Measurements from ENCODE around the gene LGR6.

DNA sequence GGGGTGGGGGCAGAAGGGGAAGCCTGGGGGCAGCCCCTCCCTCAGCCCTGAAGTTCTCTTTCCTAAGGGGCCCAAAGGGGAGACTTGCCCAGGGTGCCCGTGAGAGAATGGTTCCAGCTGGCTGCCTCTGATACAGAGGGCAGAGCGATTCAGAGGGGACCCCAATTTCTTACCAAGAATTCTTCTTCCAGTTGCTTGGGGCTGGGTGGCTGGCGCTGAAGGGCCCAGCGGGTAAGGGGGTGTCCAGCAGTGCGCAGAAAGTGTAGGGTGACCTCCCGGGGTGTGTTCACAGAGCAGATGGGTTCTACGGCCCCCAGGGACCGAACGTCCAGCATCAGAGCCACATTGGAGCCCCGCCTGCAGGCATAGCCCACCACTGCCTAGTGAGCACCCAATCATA, 35.7 kb upstream of the LGR6 start:
- TF ChIP-seq, protein P1, sequence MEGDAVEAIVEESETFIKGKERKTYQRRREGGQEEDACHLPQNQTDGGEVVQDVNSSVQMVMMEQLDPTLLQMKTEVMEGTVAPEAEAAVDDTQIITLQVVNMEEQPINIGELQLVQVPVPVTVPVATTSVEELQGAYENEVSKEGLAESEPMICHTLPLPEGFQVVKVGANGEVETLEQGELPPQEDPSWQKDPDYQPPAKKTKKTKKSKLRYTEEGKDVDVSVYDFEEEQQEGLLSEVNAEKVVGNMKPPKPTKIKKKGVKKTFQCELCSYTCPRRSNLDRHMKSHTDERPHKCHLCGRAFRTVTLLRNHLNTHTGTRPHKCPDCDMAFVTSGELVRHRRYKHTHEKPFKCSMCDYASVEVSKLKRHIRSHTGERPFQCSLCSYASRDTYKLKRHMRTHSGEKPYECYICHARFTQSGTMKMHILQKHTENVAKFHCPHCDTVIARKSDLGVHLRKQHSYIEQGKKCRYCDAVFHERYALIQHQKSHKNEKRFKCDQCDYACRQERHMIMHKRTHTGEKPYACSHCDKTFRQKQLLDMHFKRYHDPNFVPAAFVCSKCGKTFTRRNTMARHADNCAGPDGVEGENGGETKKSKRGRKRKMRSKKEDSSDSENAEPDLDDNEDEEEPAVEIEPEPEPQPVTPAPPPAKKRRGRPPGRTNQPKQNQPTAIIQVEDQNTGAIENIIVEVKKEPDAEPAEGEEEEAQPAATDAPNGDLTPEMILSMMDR (conservative IDR thresholded peaks at IDR 0.05; ENCODE audit: low read depth, low read length): no peak
- TF ChIP-seq MAFK (IDR thresholded peaks at IDR 0.05; ENCODE audit: low read depth, low read length) (no peak), CHD1 (IDR thresholded peaks at IDR 0.05; ENCODE audit: low read depth, low read length) (no peak), FOS (IDR thresholded peaks at IDR 0.05; ENCODE audit: low read depth, low read length) (no peak), RAD21 (IDR thresholded peaks at IDR 0.05; ENCODE audit: low read length) (no peak), RFX5 (IDR thresholded peaks at IDR 0.05; ENCODE audit: low read depth, low read length) (no peak), MXI1 (IDR thresholded peaks at IDR 0.05; ENCODE audit: borderline replicate concordance, low read depth, low read length) (no peak)
